ENCODE measurements around the gene KLHL21.

KLHL21 gene

DNA sequence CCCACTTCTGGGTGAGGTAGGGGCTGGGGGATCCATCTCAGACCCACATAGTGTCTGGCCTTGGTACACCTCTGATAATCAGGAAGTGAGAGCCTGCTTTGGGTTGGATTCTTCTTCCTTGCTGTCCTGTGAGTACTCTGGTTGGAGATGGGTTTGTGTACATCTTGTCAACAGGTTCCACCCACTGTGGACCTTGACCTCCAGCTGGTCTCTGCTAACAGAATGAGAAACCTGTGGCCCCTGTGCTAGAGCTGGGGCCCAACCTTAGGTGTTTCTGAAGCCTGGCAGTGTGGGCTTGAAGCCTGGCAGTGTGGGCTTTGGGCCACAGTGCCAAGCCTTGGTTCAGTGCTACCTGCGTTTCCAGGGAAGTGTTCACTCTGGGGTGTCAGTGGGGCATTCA lies 20.3 kb downstream of the KLHL21 start:
- no peak for TF ChIP-seq CTCF (IDR thresholded peaks at IDR 0.05; ENCODE audit: extremely low read depth, insufficient read depth, missing control alignments)
- in situ Hi-C loops (cut with MboI; ENCODE audit: low pct_unique_long_range_greater_than_20kb, low sequenced_read_pairs, unreplicated experiment) = no loop called here
- no peak for DNase-seq (ENCODE audit: low spot score)

- no peak for TF ChIP-seq CTCF (IDR thresholded peaks at IDR 0.05; ENCODE audit: extremely low read depth, insufficient read depth, missing control alignments)
- in situ Hi-C loops (cut with MboI; ENCODE audit: low pct_unique_long_range_greater_than_20kb, low sequenced_read_pairs, unreplicated experiment) = no loop called here
- DNase-seq (ENCODE audit: low spot score) = no peak
Observed at GRCh38 chr1:6581561-6582305, 20.9 kb downstream of the KLHL21 start.

DNA sequence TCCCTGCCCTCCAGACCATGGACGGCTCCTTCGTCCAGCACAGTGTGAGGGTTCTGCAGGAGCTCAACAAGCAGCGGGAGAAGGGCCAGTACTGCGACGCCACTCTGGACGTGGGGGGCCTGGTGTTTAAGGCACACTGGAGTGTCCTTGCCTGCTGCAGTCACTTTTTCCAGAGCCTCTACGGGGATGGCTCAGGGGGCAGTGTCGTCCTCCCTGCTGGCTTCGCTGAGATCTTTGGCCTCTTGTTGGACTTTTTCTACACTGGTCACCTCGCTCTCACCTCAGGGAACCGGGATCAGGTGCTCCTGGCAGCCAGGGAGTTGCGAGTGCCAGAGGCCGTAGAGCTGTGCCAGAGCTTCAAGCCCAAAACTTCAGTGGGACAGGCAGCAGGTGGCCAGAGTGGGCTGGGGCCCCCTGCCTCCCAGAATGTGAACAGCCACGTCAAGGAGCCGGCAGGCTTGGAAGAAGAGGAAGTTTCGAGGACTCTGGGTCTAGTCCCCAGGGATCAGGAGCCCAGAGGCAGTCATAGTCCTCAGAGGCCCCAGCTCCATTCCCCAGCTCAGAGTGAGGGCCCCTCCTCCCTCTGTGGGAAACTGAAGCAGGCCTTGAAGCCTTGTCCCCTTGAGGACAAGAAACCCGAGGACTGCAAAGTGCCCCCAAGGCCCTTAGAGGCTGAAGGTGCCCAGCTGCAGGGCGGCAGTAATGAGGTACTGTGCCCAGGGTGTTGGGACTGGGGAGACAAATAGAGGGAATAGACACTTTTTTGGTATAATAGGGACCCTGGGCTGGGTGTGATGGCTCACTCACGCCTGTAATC lies 21.9 kb downstream of the KLHL21 start:
- no peak for TF ChIP-seq CTCF (IDR thresholded peaks at IDR 0.05; ENCODE audit: extremely low read depth, insufficient read depth, missing control alignments)
- in situ Hi-C loops (cut with MboI; ENCODE audit: low pct_unique_long_range_greater_than_20kb, low sequenced_read_pairs, unreplicated experiment) = no loop called here
- DNase-seq (ENCODE audit: low spot score) = no peak

DNA sequence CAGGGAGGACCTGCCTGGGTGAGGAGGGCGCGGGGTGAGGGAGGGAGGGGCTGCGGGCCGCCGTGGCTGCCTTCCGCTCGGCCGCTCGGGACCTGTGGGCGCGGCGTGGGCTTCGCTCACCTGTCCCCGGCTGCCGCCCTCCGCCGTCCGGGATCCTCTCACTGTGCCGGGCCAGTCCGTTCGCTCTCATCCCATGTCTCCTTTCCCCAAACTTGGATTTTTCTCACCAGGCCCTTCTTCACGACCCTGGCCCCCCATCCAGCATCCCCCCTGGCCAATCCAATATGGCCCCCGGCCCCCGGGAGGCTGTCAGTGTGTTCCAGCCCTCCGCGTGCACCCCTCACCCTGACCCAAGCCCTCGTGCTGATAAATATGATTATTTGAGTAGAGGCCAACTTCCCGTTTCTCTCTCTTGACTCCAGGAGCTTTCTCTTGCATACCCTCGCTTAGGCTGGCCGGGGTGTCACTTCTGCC lies 22.5 kb downstream of the KLHL21 start:
- in situ Hi-C loops (cut with MboI; ENCODE audit: low pct_unique_long_range_greater_than_20kb, low sequenced_read_pairs, unreplicated experiment) = no loop called here
- DNase-seq (ENCODE audit: low spot score) = peak; percentile 40
- no peak for TF ChIP-seq CTCF (IDR thresholded peaks at IDR 0.05; ENCODE audit: extremely low read depth, insufficient read depth, missing control alignments)

DNA sequence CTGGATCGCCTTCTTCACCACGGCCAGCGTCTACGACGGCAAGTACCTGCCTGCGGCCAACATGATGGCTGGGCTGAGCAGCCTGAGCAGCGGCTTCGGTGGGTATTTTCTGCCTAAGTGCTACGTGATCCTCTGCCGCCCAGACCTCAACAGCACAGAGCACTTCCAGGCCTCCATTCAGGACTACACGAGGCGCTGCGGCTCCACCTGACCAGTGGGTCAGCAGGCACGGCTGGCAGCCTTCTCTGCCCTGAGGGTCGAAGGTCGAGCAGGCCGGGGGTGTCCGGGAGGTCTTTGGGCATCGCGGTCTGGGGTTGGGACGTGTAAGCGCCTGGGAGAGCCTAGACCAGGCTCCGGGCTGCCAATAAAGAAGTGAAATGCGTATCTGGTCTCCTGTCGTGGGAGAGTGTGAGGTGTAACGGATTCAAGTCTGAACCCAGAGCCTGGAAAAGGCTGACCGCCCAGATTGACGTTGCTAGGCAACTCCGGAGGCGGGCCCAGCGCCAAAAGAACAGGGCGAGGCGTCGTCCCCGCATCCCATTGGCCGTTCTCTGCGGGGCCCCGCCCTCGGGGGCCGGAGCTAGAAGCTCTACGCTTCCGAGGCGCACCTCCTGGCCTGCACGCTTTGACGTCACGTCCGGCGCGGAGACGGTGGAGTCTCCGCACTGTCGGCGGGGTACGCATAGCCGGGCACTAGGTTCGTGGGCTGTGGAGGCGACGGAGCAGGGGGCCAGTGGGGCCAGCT lies 23.1 kb downstream of the KLHL21 start, which contains the start of gene ZBTB48:
Gene ZBTB48, plus strand, starts transcription at position 621 of the 745 bp plus-strand sequence. CDS start 616 bp downstream, outside the sequence.
- in situ Hi-C loops (cut with MboI; ENCODE audit: low pct_unique_long_range_greater_than_20kb, low sequenced_read_pairs, unreplicated experiment) = no loop called here
- no peak for TF ChIP-seq CTCF (IDR thresholded peaks at IDR 0.05; ENCODE audit: extremely low read depth, insufficient read depth, missing control alignments)

More for the DNA sequence above, 23.1 kb downstream of the KLHL21 start, which contains the start of gene ZBTB48:
- peak; percentile 100 for DNase-seq (ENCODE audit: low spot score)
